HG03558 (cell line): ENCODE data around the gene NUSAP1.
A peak's percentile ranks its signal among the peaks of the same experiment; 100 is the strongest.
"Not testable (repeated sequence)": the region's sequence is repeated elsewhere in the genome, so short reads cannot be mapped to it uniquely, and the experiment has no call there.

Source experiments
- ATAC-seq: cut with Tn5 transposase; IDR thresholded peaks from one replicate; pipeline ENCODE4 v1.9.1; 2021; ENCODE audit warnings: moderate number of reproducible peaks; ENCODE audit not compliant: unreplicated experiment; ENCODE audit errors: extremely low read depth

NUSAP1 gene

GRCh38 chr15:41408234-41408641 is 75.6 kb downstream of the NUSAP1 start:
- no peak for ATAC-seq

GRCh38 chr15:41411031-41411430 is 78.3 kb downstream of the NUSAP1 start:
- ATAC-seq, result no peak

GRCh38 chr15:41411441-41411840 is 78.8 kb downstream of the NUSAP1 start:
- ATAC-seq, result no peak

- ATAC-seq, result no peak
Observed at GRCh38 chr15:41416128-41416741, 83.6 kb downstream of the NUSAP1 start.

- no peak for ATAC-seq
Observed at GRCh38 chr15:41416742-41417417, 84.2 kb downstream of the NUSAP1 start, which contains the start of gene RTF1. RTF1 (plus strand) TSS chr15:41417095; CDS start chr15:41417116, 21 bp downstream.

- no peak for ATAC-seq
Observed at GRCh38 chr15:41417418-41418195, 84.9 kb downstream of the NUSAP1 start.

- ATAC-seq, result no peak
Observed at GRCh38 chr15:41423979-41424659, 91.4 kb downstream of the NUSAP1 start.

GRCh38 chr15:41424809-41425208 is 92.1 kb downstream of the NUSAP1 start:
- ATAC-seq, result no peak

- ATAC-seq, result not testable (repeated sequence)
Observed at GRCh38 chr15:41425907-41426306, 93.2 kb downstream of the NUSAP1 start.

- peak; percentile 44 for ATAC-seq
Observed at GRCh38 chr15:41429003-41429890, 96.6 kb downstream of the NUSAP1 start.
